Measurements from ENCODE around the gene PSMD1.

Gene PSMD1

DNA sequence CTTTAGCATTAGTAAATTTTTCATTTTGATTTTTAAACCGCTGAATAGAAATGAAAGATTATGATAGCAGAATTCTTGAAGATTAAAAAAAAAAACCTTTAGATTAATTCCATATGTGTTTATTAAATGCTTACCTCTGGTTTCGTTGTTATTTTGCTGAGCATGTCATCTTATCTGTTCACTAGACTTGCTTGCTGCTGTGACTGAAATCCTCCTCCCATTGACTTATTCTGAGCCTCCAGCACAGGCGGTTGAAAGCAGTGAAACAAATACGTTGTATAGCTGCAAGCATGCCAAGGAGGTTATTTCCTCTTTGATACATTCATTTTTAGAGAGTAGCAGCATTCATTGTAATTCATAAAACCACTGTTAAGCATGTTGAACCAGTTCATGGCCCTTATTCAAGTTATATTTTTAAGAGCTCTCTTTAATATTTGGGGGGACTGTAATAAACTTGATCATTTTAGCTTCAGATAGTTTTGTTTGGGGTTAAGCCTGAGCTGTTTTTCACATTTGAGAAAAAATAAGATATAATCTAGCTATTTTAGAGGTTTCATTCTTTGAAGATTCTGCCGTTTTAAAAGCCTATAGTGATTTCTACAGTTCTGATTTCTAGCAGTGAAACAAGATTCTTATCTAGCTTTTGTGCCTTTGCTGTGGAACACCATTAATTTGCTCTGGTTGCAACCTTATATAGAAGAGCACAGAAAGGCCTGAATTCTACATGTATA, 68.3 kb downstream of the PSMD1 start, which contains the start of gene HTR2B:
HTR2B (minus strand) TSS at position 205 of the 731 bp plus-strand sequence. CDS start 1,278 bp downstream, outside the sequence.
- H3K9me3 ChIP-seq, result no peaks in the 10 kb centered on the region
- H3K27ac ChIP-seq, result no peak within 1 kb of the TSS
- TF ChIP-seq, protein P1, sequence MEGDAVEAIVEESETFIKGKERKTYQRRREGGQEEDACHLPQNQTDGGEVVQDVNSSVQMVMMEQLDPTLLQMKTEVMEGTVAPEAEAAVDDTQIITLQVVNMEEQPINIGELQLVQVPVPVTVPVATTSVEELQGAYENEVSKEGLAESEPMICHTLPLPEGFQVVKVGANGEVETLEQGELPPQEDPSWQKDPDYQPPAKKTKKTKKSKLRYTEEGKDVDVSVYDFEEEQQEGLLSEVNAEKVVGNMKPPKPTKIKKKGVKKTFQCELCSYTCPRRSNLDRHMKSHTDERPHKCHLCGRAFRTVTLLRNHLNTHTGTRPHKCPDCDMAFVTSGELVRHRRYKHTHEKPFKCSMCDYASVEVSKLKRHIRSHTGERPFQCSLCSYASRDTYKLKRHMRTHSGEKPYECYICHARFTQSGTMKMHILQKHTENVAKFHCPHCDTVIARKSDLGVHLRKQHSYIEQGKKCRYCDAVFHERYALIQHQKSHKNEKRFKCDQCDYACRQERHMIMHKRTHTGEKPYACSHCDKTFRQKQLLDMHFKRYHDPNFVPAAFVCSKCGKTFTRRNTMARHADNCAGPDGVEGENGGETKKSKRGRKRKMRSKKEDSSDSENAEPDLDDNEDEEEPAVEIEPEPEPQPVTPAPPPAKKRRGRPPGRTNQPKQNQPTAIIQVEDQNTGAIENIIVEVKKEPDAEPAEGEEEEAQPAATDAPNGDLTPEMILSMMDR (IDR thresholded peaks at IDR 0.05), result no peak
- H3K36me3 ChIP-seq, result no peaks in the 10 kb centered on the region
- no peaks in the 10 kb centered on the region for H3K4me1 ChIP-seq (ENCODE audit: control insufficient read depth in 1 of 2, insufficient read depth in 1 of 2, low read depth in 1 of 2, low read length in 1 of 2)
- H3K27me3 ChIP-seq, result no peaks in the 10 kb centered on the region
- no peak within 1 kb of the TSS for H3K4me3 ChIP-seq (ENCODE audit: low read depth in 1 of 2, low read length in 1 of 2)

DNA sequence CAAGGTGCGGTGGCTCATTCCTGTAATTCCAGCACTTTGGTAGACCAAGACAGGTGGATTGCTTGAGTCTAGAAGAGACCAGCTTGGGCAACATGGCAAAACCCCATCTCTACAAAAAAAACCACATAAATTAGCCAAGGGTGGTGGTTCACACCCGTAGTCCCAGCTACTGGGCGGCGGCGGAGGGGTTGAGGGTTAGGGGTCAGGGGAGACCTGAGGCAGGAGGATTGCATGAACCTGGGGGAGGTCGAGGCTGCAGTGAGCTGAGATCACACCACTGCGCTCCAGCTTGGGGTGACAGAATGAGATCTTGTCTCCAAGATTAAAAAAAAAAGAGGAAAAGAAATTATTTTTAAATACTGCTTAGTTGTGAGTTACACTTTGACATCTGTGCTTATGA, 69.5 kb downstream of the PSMD1 start:
- TF ChIP-seq, protein P1 (IDR thresholded peaks at IDR 0.05), result no peak
- Histone ChIP-seq H3K27me3 (no peaks in the 10 kb centered on the region), H3K36me3 (no peaks in the 10 kb centered on the region), H3K4me3 (ENCODE audit: low read depth in 1 of 2, low read length in 1 of 2) (no peak overlapping the region), H3K9me3 (no peaks in the 10 kb centered on the region), H3K27ac (no peak overlapping the region), H3K4me1 (ENCODE audit: control insufficient read depth in 1 of 2, insufficient read depth in 1 of 2, low read depth in 1 of 2, low read length in 1 of 2) (no peaks in the 10 kb centered on the region)

DNA sequence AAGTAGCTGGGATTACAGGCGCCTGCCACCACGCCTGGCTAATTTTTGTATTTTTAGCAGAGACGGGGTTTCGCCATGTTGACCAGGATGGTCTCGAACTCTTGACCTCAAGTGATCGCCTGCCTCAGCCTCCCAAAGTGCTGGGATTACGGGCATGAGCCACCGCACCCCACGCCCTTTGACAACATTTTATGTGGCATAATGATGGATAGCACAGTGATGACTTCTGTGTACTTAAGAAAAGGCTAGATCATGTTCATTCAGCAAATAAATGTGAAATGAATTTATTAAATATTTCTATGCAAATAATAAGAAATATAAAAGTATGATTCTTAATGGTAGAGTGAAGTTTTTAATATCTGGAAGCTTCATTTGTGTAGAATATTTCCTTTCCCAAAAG, 70.8 kb downstream of the PSMD1 start:
- H3K4me3 ChIP-seq (ENCODE audit: low read depth in 1 of 2, low read length in 1 of 2), result no peak overlapping the region
- no peaks in the 10 kb centered on the region for H3K4me1 ChIP-seq (ENCODE audit: control insufficient read depth in 1 of 2, insufficient read depth in 1 of 2, low read depth in 1 of 2, low read length in 1 of 2)
- no peaks in the 10 kb centered on the region for H3K27me3 ChIP-seq
- TF ChIP-seq, protein P1 (IDR thresholded peaks at IDR 0.05), result no peak
- no peaks in the 10 kb centered on the region for H3K9me3 ChIP-seq
- H3K36me3 ChIP-seq, result no peaks in the 10 kb centered on the region
- no peak overlapping the region for H3K27ac ChIP-seq

DNA sequence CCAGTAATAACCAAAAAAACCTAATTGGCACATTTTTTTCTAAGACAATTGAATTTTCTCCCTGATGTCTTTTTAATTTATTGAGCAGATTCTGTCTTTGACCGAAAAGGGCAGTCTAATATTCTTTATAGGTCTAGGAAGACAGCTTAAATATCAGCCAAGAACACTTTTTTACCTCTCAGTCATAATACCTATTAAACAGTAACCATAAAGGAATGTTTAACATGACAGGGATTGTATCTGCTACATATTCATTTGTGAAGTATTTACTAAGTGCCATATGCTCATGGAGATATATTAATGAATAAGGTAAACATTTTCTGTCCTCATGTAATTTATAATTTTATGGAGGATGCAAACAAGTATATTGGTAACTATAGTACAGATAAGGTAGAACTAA, 71.3 kb downstream of the PSMD1 start:
- H3K27me3 ChIP-seq, result no peaks in the 10 kb centered on the region
- H3K9me3 ChIP-seq, result no peaks in the 10 kb centered on the region
- no peak overlapping the region for H3K27ac ChIP-seq
- H3K4me3 ChIP-seq (ENCODE audit: low read depth in 1 of 2, low read length in 1 of 2), result no peak overlapping the region
- no peaks in the 10 kb centered on the region for H3K4me1 ChIP-seq (ENCODE audit: control insufficient read depth in 1 of 2, insufficient read depth in 1 of 2, low read depth in 1 of 2, low read length in 1 of 2)
- no peaks in the 10 kb centered on the region for H3K36me3 ChIP-seq
- TF ChIP-seq, protein P1 (IDR thresholded peaks at IDR 0.05), result no peak

DNA sequence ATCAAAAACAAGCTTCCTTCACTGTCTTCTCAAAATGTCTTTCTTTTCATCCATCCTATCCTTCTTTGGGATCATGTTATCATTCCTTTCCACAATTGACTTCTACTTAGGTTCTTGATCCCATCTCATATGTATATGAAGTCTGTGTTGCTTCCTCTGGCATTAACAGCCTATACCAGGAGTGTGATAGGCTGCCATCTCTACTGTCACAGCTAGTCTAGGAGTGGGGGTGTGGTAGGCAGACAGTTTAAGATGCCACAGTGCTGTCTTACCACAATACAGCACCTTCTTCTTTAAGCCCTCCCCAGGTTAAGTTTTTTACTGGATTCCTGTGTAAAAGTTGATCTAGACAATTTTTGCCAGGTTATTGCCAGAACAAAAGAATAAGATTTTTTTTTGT, 71.9 kb downstream of the PSMD1 start:
- TF ChIP-seq, protein P1 (IDR thresholded peaks at IDR 0.05), result no peak
- H3K9me3 ChIP-seq, result no peaks in the 10 kb centered on the region
- H3K27ac ChIP-seq, result no peak overlapping the region
- H3K36me3 ChIP-seq, result no peaks in the 10 kb centered on the region
- H3K27me3 ChIP-seq, result no peaks in the 10 kb centered on the region
- H3K4me1 ChIP-seq (ENCODE audit: control insufficient read depth in 1 of 2, insufficient read depth in 1 of 2, low read depth in 1 of 2, low read length in 1 of 2), result no peaks in the 10 kb centered on the region
- no peak overlapping the region for H3K4me3 ChIP-seq (ENCODE audit: low read depth in 1 of 2, low read length in 1 of 2)
